Pancreas (tissue), 10 donors: ENCODE measurements around the gene SHISAL2A. TPM values are rescaled to one million over a fixed set of nuclear protein-coding genes. Genes with fewer than 3 reads are reported as not detected.
A peak's percentile ranks its signal among the peaks of the same experiment; 100 is the strongest.

Experiments used
- ATAC-seq, 4 donors: fragments of 200-7000 bp; cut with Tn5 transposase; one replicate each; pipeline versions ENCODE4 v1.8.0 to v1.9.1; 2020; ENCODE audit warnings: mild to moderate bottlenecking in 4 of 4, moderate library complexity in 4 of 4
- DNase-seq, 6 donors: peaks; one replicate each; pipeline ENCODE4 v3.0.0-alpha.2; 2020
- FAIRE-seq: peaks from 2 replicates; lab custom pipeline; 2012; peaks lifted over from hg19 to GRCh38; lab: Jason Lieb, UNC
- H3K27ac ChIP-seq, 4 donors: fragments of 200-600 bp; sonication (generic); 1 replicate in 3 of 4; 2 replicates in 1 of 4; pipeline versions ENCODE4 v1.5.0 to v1.8.0; 2020
- H3K27me3 ChIP-seq, 4 donors: fragments of 200-600 bp; one replicate each; pipeline ENCODE4 v1.8.0; 2021
- H3K36me3 ChIP-seq, 3 donors: fragments of 200-600 bp; sonication (generic) in 1 of 3; one replicate each; pipeline versions ENCODE4 v1.5.0 to v1.8.0; 2020 to 2021
- H3K4me1 ChIP-seq, 3 donors: fragments of 200-600 bp; one replicate each; pipeline ENCODE4 v1.8.0; 2021
- H3K4me3 ChIP-seq, 4 donors: fragments of 200-600 bp; sonication (generic) in 2 of 4; one replicate each; pipeline versions ENCODE4 v1.5.0 to v1.8.0; 2020 to 2021
- H3K9me3 ChIP-seq, 4 donors: fragments of 200-600 bp; one replicate each; pipeline ENCODE4 v1.8.0; 2021
- CTCF ChIP-seq, 4 donors: fragments of 200-600 bp; sonication (generic) in 3 of 4; IDR thresholded peaks; one replicate each; pipeline versions ENCODE4 v1.5.0 to v1.8.0; 2021; ENCODE audit warnings: antibody characterized with exemption in 4 of 4
- WGBS, 2 donors: extraction: QIAGEN DNeasy Blood & Tissue Kit; methylation state at CpG; one replicate each; pipeline ENCODE4 v1.1.7; 2013; 5-methylcytosine and 5-hydroxymethylcytosine counted together
- intact Hi-C, 3 donors: fragments of 100-400 bp; cut with DNase I; formaldehyde crosslinking; loops; one replicate each; pipeline versions ENCODE4 v1.11.1 to v1.14.2; 2022
- polyA plus RNA-seq, 2 donors: library from polyadenylated mRNA; stranded (reverse); fragments of 200-250 nt; gene quantifications; one replicate each; pipeline ENCODE4 v1.2.3, GENCODE V29; 2013
- total RNA-seq, 6 donors: library from RNA; stranded (reverse); fragmentation: NEBNext Ultra II Directional in 4 of 6; extraction: Animal tissue kit (Norgen Biotek cat#: 25700) in 4 of 6; gene quantifications; one replicate each; pipeline versions ENCODE4 v1.2.1 to v1.2.4, GENCODE V29; 2021 to 2023
- donor health status: healthy with polysubstance abuse.
- donor health status: DM: no; HTN: no; CAD: no; lungs with moderate emphysema.
- donor health status: DM: no; HTN: no; CAD: no.
- donor health status: control.
- donor health status: control.
- donor health status: Bipolar disorder and iron deficiency.
- donor health status: DM: yes; HTN: yes; CAD: no.
- donor health status: DM: no; HTN: no; CAD: no.
- donor health status: DM: no; HTN: no; CAD: no.
- donor health status: DM: yes; HTN: yes; CAD: no.

The SHISAL2A gene
- total and polyA plus RNA-seq, 8 donors = 0.19 to 0.66 (median 0.42) TPM; not detected in 3

- Histone ChIP-seq H3K4me1 (no peaks in the 10 kb centered on the region), H3K9me3 (no peaks in the 10 kb centered on the region), H3K27ac (no peak overlapping the region), H3K4me3 (no peak overlapping the region), H3K36me3 (no peaks in the 10 kb centered on the region), H3K27me3 (no peaks in the 10 kb centered on the region)
- FAIRE-seq (no peak), DNase-seq (no peak), ATAC-seq (no peak)
- WGBS, 2 donors = 88 to 94% methylated on average over 6 of the region's 6 CpGs
- TF ChIP-seq CTCF (IDR thresholded peaks at IDR 0.05) = no peak
- intact Hi-C loops = no loop called here
Measured at GRCh38 chr1:52640697-52641096, 7.7 kb downstream of the SHISAL2A start.

GRCh38 chr1:52641307-52641706 lies 8.3 kb downstream of the SHISAL2A start:
- WGBS, 2 donors = 78 to 84% methylated on average over 4 of the region's 4 CpGs
- FAIRE-seq (no peak), DNase-seq (no peak), ATAC-seq (no peak)
- no peak for TF ChIP-seq CTCF (IDR thresholded peaks at IDR 0.05)
- no peak overlapping the region for H3K27ac ChIP-seq
- H3K36me3 ChIP-seq = no peaks in the 10 kb centered on the region
- no peak overlapping the region for H3K4me3 ChIP-seq
- no peaks in the 10 kb centered on the region for H3K9me3 ChIP-seq
- H3K4me1 ChIP-seq = no peaks in the 10 kb centered on the region
- no peaks in the 10 kb centered on the region for H3K27me3 ChIP-seq
- intact Hi-C loops = no loop called here

GRCh38 chr1:52645261-52645660 lies 12.3 kb downstream of the SHISAL2A start:
- WGBS, 2 donors = 63 to 65% methylated on average over 6 of the region's 6 CpGs
- H3K4me3 ChIP-seq = no peak overlapping the region
- DNase-seq (no peak), ATAC-seq (no peak), FAIRE-seq (no peak)
- no peak for TF ChIP-seq CTCF (IDR thresholded peaks at IDR 0.05)
- H3K27me3 ChIP-seq = no peaks in the 10 kb centered on the region
- no peaks in the 10 kb centered on the region for H3K9me3 ChIP-seq
- no peaks in the 10 kb centered on the region for H3K36me3 ChIP-seq
- H3K27ac ChIP-seq = no peak overlapping the region
- intact Hi-C loops = no loop called here
- no peaks in the 10 kb centered on the region for H3K4me1 ChIP-seq

GRCh38 chr1:52651904-52652303 lies 18.9 kb downstream of the SHISAL2A start:
- ATAC-seq = peak; percentile 96 to 99 (median 98)
- no peak for FAIRE-seq
- H3K27ac ChIP-seq = peak overlapping the region in 1 of 4 donors; percentile 36
- no peaks in the 10 kb centered on the region for H3K27me3 ChIP-seq
- intact Hi-C loops = no loop called here
- no peak overlapping the region for H3K4me3 ChIP-seq
- peak in 5 of 6 donors; percentile 48 to 83 (median 62) for DNase-seq
- WGBS, 2 donors = 19 to 20% methylated on average over 1 of the region's 1 CpG
- H3K36me3 ChIP-seq = no peaks in the 10 kb centered on the region
- no peaks in the 10 kb centered on the region for H3K9me3 ChIP-seq
- peaks cover 0 to 11% (median 9%) of the 10 kb centered on the region in 3 donors for H3K4me1 ChIP-seq
- no peak for TF ChIP-seq CTCF (IDR thresholded peaks at IDR 0.05)

GRCh38 chr1:52653207-52653849 lies 20.4 kb downstream of the SHISAL2A start:
- no peaks in the 10 kb centered on the region for H3K36me3 ChIP-seq
- ATAC-seq (no peak), DNase-seq (no peak), FAIRE-seq (no peak)
- H3K4me3 ChIP-seq = no peak overlapping the region
- intact Hi-C loops = no loop called here
- peaks cover 0 to 11% (median 9%) of the 10 kb centered on the region in 3 donors for H3K4me1 ChIP-seq
- no peak for TF ChIP-seq CTCF (IDR thresholded peaks at IDR 0.05)
- no peak overlapping the region for H3K27ac ChIP-seq
- WGBS, 2 donors = 97 to 98% methylated on average over 5 of the region's 5 CpGs
- no peaks in the 10 kb centered on the region for H3K9me3 ChIP-seq
- no peaks in the 10 kb centered on the region for H3K27me3 ChIP-seq
